NCI-H69 (cell line): Measurements from ENCODE around the gene SIPA1L2.
A peak's percentile ranks its signal among the peaks of the same experiment; 100 is the strongest.

ENCODE experiments used
- DNase-seq: peaks from one replicate; lab custom pipeline; 2025; lab: John Stamatoyannopoulos, UW

Gene SIPA1L2

GRCh38 chr1:232630047-232630893, at the start of gene SIPA1L2:
Gene SIPA1L2 (minus strand): TSS chr1:232630133. CDS start chr1:232515339, 114,794 bp downstream.
- DNase-seq = peak; percentile 97

- DNase-seq = peak; percentile 81
Measured at GRCh38 chr1:232678185-232678886, 48.4 kb upstream of the SIPA1L2 start.

- DNase-seq = no peak
Measured at GRCh38 chr1:232676307-232676706, 46.4 kb upstream of the SIPA1L2 start.

GRCh38 chr1:232675898-232676297, 46.0 kb upstream of the SIPA1L2 start:
- no peak for DNase-seq

- no peak for DNase-seq
Measured at GRCh38 chr1:232675260-232675659, 45.3 kb upstream of the SIPA1L2 start.

- DNase-seq = no peak
Measured at GRCh38 chr1:232673256-232673655, 43.3 kb upstream of the SIPA1L2 start.

GRCh38 chr1:232669981-232670747, 40.2 kb upstream of the SIPA1L2 start:
- peak; percentile 74 for DNase-seq

GRCh38 chr1:232667778-232668165, 37.8 kb upstream of the SIPA1L2 start:
- no peak for DNase-seq

GRCh38 chr1:232667094-232667777, 37.3 kb upstream of the SIPA1L2 start:
- DNase-seq = peak; percentile 5

- DNase-seq = no peak
Measured at GRCh38 chr1:232664844-232665777, 35.2 kb upstream of the SIPA1L2 start.

- DNase-seq = no peak
Measured at GRCh38 chr1:232662910-232663309, 33.0 kb upstream of the SIPA1L2 start.

GRCh38 chr1:232658386-232658785, 28.5 kb upstream of the SIPA1L2 start:
- DNase-seq = no peak

GRCh38 chr1:232657426-232658005, 27.6 kb upstream of the SIPA1L2 start:
- no peak for DNase-seq

GRCh38 chr1:232655746-232656085, 25.8 kb upstream of the SIPA1L2 start:
- DNase-seq = no peak

- peak; percentile 72 for DNase-seq
Measured at GRCh38 chr1:232655028-232655745, 25.3 kb upstream of the SIPA1L2 start.

- DNase-seq = no peak
Measured at GRCh38 chr1:232653789-232654188, 23.9 kb upstream of the SIPA1L2 start.

GRCh38 chr1:232650845-232651244, 20.9 kb upstream of the SIPA1L2 start:
- DNase-seq = no peak

- no peak for DNase-seq
Measured at GRCh38 chr1:232650418-232650817, 20.5 kb upstream of the SIPA1L2 start.

- no peak for DNase-seq
Measured at GRCh38 chr1:232648316-232648715, 18.4 kb upstream of the SIPA1L2 start.

GRCh38 chr1:232644209-232644608, 14.3 kb upstream of the SIPA1L2 start:
- DNase-seq = no peak
